Islet precursor cell (in vitro differentiated cells): ENCODE results near the gene TRPM5.
A peak's percentile ranks its signal among the peaks of the same experiment; 100 is the strongest.

Experiments used
- DNase-seq: peaks from one replicate; pipeline ENCODE4 v3.0.0-alpha.2; 2018

The TRPM5 gene

GRCh38 chr11:2451916-2452315 lies 7.6 kb upstream of the TRPM5 start:
- DNase-seq = no peak

GRCh38 chr11:2451336-2451735 lies 7.0 kb upstream of the TRPM5 start:
- DNase-seq = no peak

- DNase-seq = no peak
These were observed 6.2 kb upstream of the TRPM5 start for GRCh38 chr11:2450321-2451041.

GRCh38 chr11:2449548-2450320 lies 5.4 kb upstream of the TRPM5 start:
- no peak for DNase-seq

- no peak for DNase-seq
These were observed 4.6 kb upstream of the TRPM5 start for GRCh38 chr11:2448661-2449547.

GRCh38 chr11:2447951-2448650 lies 3.8 kb upstream of the TRPM5 start:
- no peak for DNase-seq

GRCh38 chr11:2447253-2447950 lies 3.1 kb upstream of the TRPM5 start:
- no peak for DNase-seq

- no peak for DNase-seq
These were observed 2.4 kb upstream of the TRPM5 start for GRCh38 chr11:2446590-2447252.

- DNase-seq = no peak
These were observed 1.6 kb upstream of the TRPM5 start for GRCh38 chr11:2445746-2446551.

- DNase-seq = peak; percentile 74
These were observed 769 bp upstream of the TRPM5 start, which contains the start of gene KCNQ1 for GRCh38 chr11:2444821-2445745. Gene KCNQ1 (plus strand): TSS chr11:2445008. CDS start chr11:2445099, 91 bp downstream.

- no peak for DNase-seq
These were observed 908 bp downstream of the TRPM5 start for GRCh38 chr11:2443406-2443805.

- DNase-seq = no peak
These were observed 1.7 kb downstream of the TRPM5 start for GRCh38 chr11:2442589-2442988.

- DNase-seq = no peak
These were observed 3.1 kb downstream of the TRPM5 start for GRCh38 chr11:2441171-2441570.

GRCh38 chr11:2440646-2441045 lies 3.7 kb downstream of the TRPM5 start:
- DNase-seq = no peak

GRCh38 chr11:2439820-2440219 lies 4.5 kb downstream of the TRPM5 start:
- no peak for DNase-seq

GRCh38 chr11:2437516-2437915 lies 6.8 kb downstream of the TRPM5 start:
- no peak for DNase-seq

- no peak for DNase-seq
These were observed 7.7 kb downstream of the TRPM5 start for GRCh38 chr11:2436521-2437031.

GRCh38 chr11:2436013-2436520 lies 8.2 kb downstream of the TRPM5 start:
- DNase-seq = no peak
